ENCODE results near the gene GJC2.

Gene GJC2

DNA sequence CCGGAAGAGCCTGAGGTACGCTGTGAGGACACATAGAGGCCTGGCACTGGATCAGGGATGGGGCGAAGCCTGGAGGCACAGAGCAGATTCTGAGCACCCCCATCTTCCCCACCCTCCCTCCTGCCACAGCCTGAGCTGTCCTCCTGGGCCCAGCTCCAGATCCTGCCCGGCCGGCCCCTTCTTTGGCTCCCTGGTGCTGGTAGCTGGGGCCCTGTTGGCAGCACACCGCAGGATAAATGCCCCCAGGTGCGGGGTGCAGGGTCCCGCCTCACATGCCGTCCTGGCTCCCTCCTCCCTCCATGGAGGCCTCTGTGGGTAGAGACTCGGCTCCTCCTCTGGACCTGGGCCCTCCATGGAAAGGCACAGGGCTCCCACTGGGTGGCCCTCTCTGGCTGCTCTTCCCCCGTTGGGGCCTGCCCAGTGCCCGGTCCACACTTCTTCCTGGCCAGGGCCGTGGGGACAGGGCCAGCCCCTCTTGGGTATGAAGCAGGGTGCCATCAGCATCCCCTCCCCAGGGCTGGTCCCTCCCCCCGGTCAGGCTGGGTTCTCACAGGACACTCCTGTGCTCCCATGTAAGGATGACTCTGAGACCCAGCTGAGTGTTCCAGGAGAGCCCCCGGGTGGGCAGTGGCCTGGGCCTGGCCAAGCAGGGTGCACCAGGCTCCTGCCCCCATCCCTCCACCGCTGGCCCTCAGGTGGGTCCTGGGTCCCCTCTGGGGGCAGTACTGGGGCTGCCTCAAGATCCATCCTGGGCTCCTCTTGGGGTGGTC, 57.0 kb downstream of the GJC2 start:
- ChIA-PET POLR2A (no interaction called here), CTCF (interaction anchor here (1.2 kb wide), 1 partner anchor 11 kb away, joined by 4 read pairs; no protein-coding TSS in a partner anchor)
- H3K4me3 ChIP-seq (ENCODE audit: low read depth, low read length), result no peak overlapping the region
- TF ChIP-seq, protein P1, sequence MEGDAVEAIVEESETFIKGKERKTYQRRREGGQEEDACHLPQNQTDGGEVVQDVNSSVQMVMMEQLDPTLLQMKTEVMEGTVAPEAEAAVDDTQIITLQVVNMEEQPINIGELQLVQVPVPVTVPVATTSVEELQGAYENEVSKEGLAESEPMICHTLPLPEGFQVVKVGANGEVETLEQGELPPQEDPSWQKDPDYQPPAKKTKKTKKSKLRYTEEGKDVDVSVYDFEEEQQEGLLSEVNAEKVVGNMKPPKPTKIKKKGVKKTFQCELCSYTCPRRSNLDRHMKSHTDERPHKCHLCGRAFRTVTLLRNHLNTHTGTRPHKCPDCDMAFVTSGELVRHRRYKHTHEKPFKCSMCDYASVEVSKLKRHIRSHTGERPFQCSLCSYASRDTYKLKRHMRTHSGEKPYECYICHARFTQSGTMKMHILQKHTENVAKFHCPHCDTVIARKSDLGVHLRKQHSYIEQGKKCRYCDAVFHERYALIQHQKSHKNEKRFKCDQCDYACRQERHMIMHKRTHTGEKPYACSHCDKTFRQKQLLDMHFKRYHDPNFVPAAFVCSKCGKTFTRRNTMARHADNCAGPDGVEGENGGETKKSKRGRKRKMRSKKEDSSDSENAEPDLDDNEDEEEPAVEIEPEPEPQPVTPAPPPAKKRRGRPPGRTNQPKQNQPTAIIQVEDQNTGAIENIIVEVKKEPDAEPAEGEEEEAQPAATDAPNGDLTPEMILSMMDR (IDR thresholded peaks at IDR 0.05; ENCODE audit: insufficient read depth, low read length, missing control alignments), result no peak
- DNase-seq (ENCODE audit: low read depth, low spot score), result no peak

DNA sequence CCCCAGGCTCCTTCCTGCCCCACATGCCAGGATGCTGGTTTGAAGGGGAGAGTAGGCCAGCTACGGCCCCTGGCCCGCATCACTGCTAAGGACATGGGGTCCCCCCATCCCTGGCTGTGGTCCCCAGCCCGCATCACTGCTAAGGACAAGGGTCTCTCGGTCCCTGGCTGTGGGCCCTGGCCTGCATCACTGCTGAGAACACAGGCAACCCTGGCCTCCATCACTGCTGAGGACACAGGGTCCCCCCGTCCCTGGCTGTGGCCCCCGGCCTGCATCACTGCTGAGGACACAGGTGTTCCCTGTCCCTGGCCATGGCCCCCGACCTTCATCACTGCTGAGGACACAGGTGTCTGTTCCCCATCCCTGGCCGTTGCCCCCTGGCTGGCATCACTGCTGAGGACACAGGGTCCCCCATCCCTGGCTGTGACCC, 57.7 kb downstream of the GJC2 start:
- CTCF ChIA-PET, result no interaction called here
- POLR2A ChIA-PET, result no interaction called here
- TF ChIP-seq, protein P1 (IDR thresholded peaks at IDR 0.05; ENCODE audit: insufficient read depth, low read length, missing control alignments), result no peak

DNA sequence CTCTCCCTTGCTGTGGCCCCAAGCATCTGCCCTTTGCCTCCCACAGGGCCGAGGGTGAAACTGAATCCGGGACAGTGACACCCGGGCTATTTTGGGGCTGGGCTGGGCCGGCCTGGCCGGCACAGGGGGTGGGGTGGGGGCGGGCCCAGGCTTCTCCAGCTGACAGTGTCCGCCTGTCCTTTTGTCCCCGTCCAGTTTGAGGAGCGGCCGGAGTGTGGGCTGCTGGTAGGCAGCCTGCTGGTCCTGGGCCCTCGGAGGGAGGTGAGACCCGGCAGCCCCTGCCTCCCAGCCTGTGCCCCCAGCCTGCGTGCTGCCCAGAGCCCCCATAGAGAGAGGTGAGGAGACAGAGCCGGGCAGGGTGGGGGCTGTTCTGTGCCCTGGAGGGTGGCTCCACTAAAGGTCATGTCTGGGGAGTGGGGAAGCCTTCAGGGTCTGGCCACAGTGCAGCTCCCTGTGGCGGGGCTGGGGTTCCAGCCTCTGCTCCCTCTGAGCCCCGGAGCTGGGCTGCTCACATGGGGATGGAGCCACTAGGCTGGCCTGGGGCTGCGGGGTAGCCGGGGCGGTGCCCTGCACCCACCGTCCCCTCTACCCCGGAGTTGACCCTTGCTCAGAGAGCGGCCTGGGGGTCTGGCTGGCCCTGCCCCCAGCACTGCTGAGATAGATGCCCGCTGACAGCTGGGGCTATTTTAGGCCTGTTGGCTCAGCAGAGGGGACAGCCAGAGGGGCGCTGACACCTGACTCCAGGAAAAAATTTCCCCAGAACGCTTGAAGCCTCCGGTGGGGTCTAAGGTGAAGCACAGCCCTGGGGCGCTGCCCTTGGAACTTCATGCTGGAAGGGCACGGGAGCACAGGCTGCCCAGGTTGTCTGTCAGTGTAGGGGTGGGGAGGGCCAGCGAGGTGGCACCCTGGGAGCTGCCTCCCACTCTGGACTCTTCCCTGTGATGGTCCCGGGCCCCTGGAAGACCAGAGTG, 58.4 kb downstream of the GJC2 start, which contains the start of gene OBSCN:
TSS of gene OBSCN (plus strand) at position 194 of the 971 bp plus-strand sequence. CDS start 3,740 bp downstream, outside the sequence.
- no peak for DNase-seq (ENCODE audit: low read depth, low spot score)
- TF ChIP-seq, protein P1 (IDR thresholded peaks at IDR 0.05; ENCODE audit: insufficient read depth, low read length, missing control alignments), result no peak
- ChIA-PET POLR2A (no interaction called here), CTCF (interaction anchor here (1.5 kb wide), 1 partner anchor 307 kb away, joined by 4 read pairs; no protein-coding TSS in a partner anchor)
- no peak within 1 kb of the TSS for H3K4me3 ChIP-seq (ENCODE audit: low read depth, low read length)

More for the DNA sequence above, 57.7 kb downstream of the GJC2 start:
- H3K4me3 ChIP-seq (ENCODE audit: low read depth, low read length), result no peak overlapping the region
- DNase-seq (ENCODE audit: low read depth, low spot score), result no peak

DNA sequence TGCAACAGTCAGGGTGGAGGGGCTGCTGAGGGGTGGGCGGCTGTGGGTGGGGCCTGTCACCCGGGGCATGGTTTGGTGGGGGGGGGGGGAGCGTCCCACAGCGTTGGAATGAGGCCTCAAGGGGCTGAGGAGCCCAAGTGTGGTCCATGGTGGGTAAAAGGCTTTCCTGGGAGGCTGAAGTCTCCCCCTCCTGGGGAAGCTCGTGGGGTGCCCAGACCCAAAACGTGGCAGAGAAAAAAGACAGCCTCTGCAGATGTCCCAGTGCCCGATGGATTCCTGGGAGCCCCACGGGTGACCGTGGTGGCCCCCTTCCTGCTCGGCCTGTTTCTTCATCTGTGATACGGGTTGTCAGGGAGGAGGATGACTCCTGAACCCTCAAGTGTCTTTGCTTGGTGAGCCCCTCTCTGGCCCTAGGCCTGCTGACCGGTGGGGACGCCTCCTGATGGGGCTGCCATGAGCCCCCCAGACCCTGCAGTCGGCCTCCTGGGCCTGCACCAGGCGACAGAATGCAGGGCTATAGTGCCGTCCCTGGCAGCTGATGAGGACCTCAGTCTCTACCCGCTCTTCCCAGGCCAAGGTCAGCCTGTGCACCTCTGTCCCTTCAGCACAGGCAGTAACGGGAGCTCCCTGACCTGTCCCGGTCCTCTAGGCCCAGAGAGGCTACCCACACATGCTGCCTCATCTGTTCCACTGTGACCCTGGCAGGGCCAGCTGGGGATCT, 59.3 kb downstream of the GJC2 start:
- DNase-seq (ENCODE audit: low read depth, low spot score), result no peak
- TF ChIP-seq, protein P1 (IDR thresholded peaks at IDR 0.05; ENCODE audit: insufficient read depth, low read length, missing control alignments), result no peak
- no peak overlapping the region for H3K4me3 ChIP-seq (ENCODE audit: low read depth, low read length)
- ChIA-PET CTCF (interaction anchor here (1.5 kb wide), 1 partner anchor 306 kb away, joined by 4 read pairs; no protein-coding TSS in a partner anchor), POLR2A (no interaction called here)
